Heart left ventricle (tissue), 13 donors: ENCODE results near the gene MEGF11.

ENCODE experiments used
- POLR2A ChIP-seq, 2 donors: fragments of 450-650 bp; IDR thresholded peaks; one replicate each; pipeline ENCODE4 v1.6.1; 2017; ENCODE audit warnings: antibody characterized with exemption in 2 of 2, mild to moderate bottlenecking in 2 of 2, moderate library complexity in 2 of 2
- TF ChIP-seq, protein P1 (sequence below), 12 donors: fragments of 200-600 bp; sonication (generic) in 4 of 12; IDR thresholded peaks; one replicate each; pipeline versions ENCODE4 v1.5.0 to v1.8.0; 2018 to 2022; ENCODE audit warnings: antibody characterized with exemption in 12 of 12, mild to moderate bottlenecking in 5 of 12
- donor health status: ischemic (EF 13 %, LVEDD 7.1; RV severe dilation, severe dysfunction).
- donor health status: DM: no; HTN: yes; CAD: no.
- donor health status: DM: no; HTN: no; CAD: no.
- donor health status: ischemic (EF 25% LVEDD 6.9; RV normal size, moderate dysfunction).
- donor health status: ischemic (EF 25% LVEDD 5.7; RV mildly dilated, moderate dysfunction).
- donor health status: ischemic (EF 35%, LVEDD 5.7; RV mildly dilated, moderate dysfunction).
- donor health status: nonischemic (EF 11% LVEDD 7.7; RV severe dilation, severe dysfunction).
- donor health status: DM: yes; HTN: yes; CAD: no.
- donor health status: PGD.
- donor health status: ischemic (EF 29% LVEDD 5.4; RV normal size, mild dysfunction).
- donor health status: nonischemic (EF 23%, LVEDD 6.1; RV moderate dilation, normal function).

DNA sequence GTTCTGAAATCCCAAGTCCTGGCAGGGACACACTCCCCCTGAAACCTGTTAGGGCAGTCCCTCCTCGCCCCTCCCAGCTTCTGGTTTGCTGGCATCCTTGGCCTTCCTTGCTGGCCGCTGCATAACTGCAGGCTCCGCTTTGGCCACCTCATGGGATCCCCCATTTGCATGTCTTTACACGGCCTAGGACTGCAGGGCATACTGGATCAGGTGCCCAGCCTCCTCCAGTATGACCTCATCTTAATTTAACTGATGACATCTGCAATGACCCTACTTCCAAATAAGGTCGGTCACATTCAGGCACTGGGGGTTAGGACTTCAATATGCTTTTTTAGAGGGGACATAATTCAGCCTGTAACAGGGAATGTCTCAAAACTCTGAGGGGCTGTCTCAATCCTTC lies 210.9 kb downstream of the MEGF11 start:
- TF ChIP-seq, protein P1, sequence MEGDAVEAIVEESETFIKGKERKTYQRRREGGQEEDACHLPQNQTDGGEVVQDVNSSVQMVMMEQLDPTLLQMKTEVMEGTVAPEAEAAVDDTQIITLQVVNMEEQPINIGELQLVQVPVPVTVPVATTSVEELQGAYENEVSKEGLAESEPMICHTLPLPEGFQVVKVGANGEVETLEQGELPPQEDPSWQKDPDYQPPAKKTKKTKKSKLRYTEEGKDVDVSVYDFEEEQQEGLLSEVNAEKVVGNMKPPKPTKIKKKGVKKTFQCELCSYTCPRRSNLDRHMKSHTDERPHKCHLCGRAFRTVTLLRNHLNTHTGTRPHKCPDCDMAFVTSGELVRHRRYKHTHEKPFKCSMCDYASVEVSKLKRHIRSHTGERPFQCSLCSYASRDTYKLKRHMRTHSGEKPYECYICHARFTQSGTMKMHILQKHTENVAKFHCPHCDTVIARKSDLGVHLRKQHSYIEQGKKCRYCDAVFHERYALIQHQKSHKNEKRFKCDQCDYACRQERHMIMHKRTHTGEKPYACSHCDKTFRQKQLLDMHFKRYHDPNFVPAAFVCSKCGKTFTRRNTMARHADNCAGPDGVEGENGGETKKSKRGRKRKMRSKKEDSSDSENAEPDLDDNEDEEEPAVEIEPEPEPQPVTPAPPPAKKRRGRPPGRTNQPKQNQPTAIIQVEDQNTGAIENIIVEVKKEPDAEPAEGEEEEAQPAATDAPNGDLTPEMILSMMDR (IDR thresholded peaks at IDR 0.05): no peak
- TF ChIP-seq POLR2A (IDR thresholded peaks at IDR 0.05): no peak
